Right cardiac atrium (tissue), 5 donors: ENCODE measurements around the gene KDM2B. TPM values are rescaled to one million over a fixed set of nuclear protein-coding genes. Genes with fewer than 3 reads are reported as not detected.

Source experiments
- ATAC-seq, 2 donors: fragments of 200-7000 bp; cut with Tn5 transposase; one replicate each; pipeline versions ENCODE4 v1.8.0 to v1.9.1; 2020; ENCODE audit warnings: moderate library complexity in 2 of 2, mild to moderate bottlenecking in 1 of 2
- DNase-seq, 3 donors: peaks; one replicate each; pipeline ENCODE4 v3.0.0-alpha.2; 2020
- H3K27ac ChIP-seq: one replicate; pipeline ENCODE4 v1.5.1; 2013; ENCODE audit warnings: mild to moderate bottlenecking, low read length, control low read depth, moderate library complexity
- H3K27me3 ChIP-seq: one replicate; pipeline ENCODE4 v1.6.1; 2013; ENCODE audit not compliant: control insufficient read depth, insufficient read depth
- H3K4me1 ChIP-seq: one replicate; pipeline ENCODE4 v1.6.1; 2013; ENCODE audit warnings: low read length; ENCODE audit not compliant: control insufficient read depth, insufficient read depth
- H3K4me3 ChIP-seq: one replicate; pipeline ENCODE4 v1.5.1; 2013; ENCODE audit warnings: low read length, control low read depth
- H3K9me3 ChIP-seq: one replicate; pipeline ENCODE4 v1.6.1; 2013; ENCODE audit warnings: low read length; ENCODE audit not compliant: control insufficient read depth
- WGBS: extraction: QIAGEN DNeasy Blood & Tissue Kit; methylation state at CpG from one replicate; pipeline ENCODE4 v1.1.7; 2013; 5-methylcytosine and 5-hydroxymethylcytosine counted together
- intact Hi-C, 4 donors: fragments of 100-400 bp; cut with DNase I; formaldehyde crosslinking; loops; one replicate each; pipeline versions ENCODE4 v1.11.0 to v1.14.0; 2022 to 2023
- polyA plus RNA-seq: library from polyadenylated mRNA; stranded (reverse); fragments of 200-250 nt; gene quantifications from one replicate; pipeline ENCODE4 v1.2.3, GENCODE V29; 2013
- total RNA-seq, 4 donors: library from RNA; stranded (reverse); fragmentation: NEBNext Ultra II Directional; extraction: Animal tissue kit (Norgen Biotek cat#: 25700); gene quantifications; one replicate each; pipeline ENCODE4 v1.2.1, GENCODE V29; 2021
- donor health status: healthy with polysubstance abuse.
- donor health status: DM: no; HTN: yes; CAD: no.
- donor health status: DM: no; HTN: no; CAD: no.
- donor health status: DM: no; HTN: yes; CAD: no; lungs with severe emphysema.
- donor health status: DM: yes; HTN: yes; CAD: no.

KDM2B gene
- total and polyA plus RNA-seq, 5 donors = 6.1 to 16.0 (median 13.0) TPM

GRCh38 chr12:121452985-121453360 lies 127.8 kb downstream of the KDM2B start:
- no peak overlapping the region for H3K4me3 ChIP-seq
- ATAC-seq = peak in 1 of 2 donors; percentile 9
- no peak for DNase-seq
- H3K9me3 ChIP-seq = no peaks in the 10 kb centered on the region
- no peak overlapping the region for H3K27ac ChIP-seq
- intact Hi-C loops = no loop called here
- no peaks in the 10 kb centered on the region for H3K4me1 ChIP-seq
- H3K27me3 ChIP-seq = no peaks in the 10 kb centered on the region
- WGBS = 95% methylated on average over 39 of the region's 39 CpGs

DNA sequence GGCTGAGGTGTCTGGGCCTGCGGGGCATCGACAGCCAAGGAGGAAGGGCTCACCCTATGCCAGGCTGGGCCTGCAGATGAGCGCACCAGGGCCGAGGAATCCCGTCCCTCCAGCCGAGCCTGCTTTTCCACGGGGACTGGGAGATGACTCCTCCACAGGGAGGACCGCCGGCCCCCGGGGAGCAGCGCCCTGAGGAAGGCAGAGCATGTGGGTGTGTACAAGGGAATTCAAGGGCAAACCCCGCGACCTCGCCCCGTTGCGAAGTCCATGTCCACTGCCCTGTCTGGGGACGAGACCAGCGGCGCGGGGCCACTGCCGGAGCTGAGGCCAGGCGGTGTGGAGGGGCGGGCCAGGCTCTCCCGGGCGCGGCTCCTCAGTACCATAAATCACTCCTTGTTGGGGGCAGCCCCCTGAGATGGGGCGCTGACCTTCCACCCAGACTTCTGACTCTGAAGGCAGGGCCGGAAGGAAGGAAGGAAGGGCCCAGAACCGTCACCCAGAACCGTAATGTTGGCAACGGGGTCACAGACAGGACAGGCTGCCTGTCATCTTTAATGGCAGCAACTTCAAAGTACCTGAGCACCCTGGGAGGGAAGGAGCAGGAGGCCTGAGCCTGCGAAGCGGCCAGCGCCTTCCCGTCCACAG lies 128.4 kb downstream of the KDM2B start:
- Histone ChIP-seq H3K4me1 (no peaks in the 10 kb centered on the region), H3K9me3 (no peaks in the 10 kb centered on the region), H3K27ac (no peak overlapping the region), H3K27me3 (no peaks in the 10 kb centered on the region), H3K4me3 (no peak overlapping the region)
- peak; percentile 16 to 30 for ATAC-seq
- intact Hi-C loops = no loop called here
- DNase-seq = peak in 1 of 3 donors; percentile 68
- WGBS = 73% methylated on average over 35 of the region's 35 CpGs

GRCh38 chr12:121451961-121452339 lies 128.9 kb downstream of the KDM2B start:
- Histone ChIP-seq H3K27me3 (no peaks in the 10 kb centered on the region), H3K4me1 (no peaks in the 10 kb centered on the region), H3K27ac (no peak overlapping the region), H3K4me3 (no peak overlapping the region), H3K9me3 (no peaks in the 10 kb centered on the region)
- intact Hi-C loops = no loop called here
- no peak for DNase-seq
- ATAC-seq = peak in 1 of 2 donors; percentile 9
- WGBS = 38% methylated on average over 4 of the region's 4 CpGs

DNA sequence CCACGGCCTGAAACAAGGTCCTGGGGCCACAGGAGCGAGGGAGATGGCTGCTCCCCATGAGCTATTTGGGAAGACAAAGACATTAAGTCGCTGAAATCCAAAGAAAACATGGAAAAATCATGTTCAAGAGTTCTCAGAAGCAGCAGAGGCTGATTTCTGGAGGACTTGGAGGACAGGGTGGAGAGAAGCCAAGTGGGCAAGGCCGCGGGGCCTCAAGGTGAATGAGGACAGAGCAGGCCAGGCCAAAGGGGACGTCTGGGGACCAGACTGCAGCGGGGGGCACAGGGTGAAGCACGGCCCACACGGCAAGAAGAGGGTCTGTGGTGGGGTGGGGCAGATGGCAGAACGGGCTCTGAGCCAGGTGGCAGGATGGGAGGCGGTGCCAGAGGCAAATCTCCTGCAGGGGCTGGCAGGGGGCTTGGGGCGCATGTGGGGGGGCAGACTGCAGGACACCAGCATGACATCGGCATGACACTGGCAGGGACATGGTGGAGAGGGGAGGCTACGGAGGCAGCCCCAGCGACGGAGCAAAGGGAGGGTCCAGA lies 132.0 kb downstream of the KDM2B start:
- Histone ChIP-seq H3K9me3 (no peaks in the 10 kb centered on the region), H3K27me3 (no peaks in the 10 kb centered on the region), H3K4me3 (no peak overlapping the region), H3K27ac (no peak overlapping the region), H3K4me1 (no peaks in the 10 kb centered on the region)
- intact Hi-C loops = loop anchor here in 2 of 4 donors (10.0 kb wide), 2 partner anchors 104 to 114 kb away; no protein-coding TSS in a partner anchor
- peak in 1 of 3 donors; percentile 28 for DNase-seq
- WGBS = 85% methylated on average over 16 of the region's 16 CpGs
- peak in 1 of 2 donors; percentile 4 for ATAC-seq

DNA sequence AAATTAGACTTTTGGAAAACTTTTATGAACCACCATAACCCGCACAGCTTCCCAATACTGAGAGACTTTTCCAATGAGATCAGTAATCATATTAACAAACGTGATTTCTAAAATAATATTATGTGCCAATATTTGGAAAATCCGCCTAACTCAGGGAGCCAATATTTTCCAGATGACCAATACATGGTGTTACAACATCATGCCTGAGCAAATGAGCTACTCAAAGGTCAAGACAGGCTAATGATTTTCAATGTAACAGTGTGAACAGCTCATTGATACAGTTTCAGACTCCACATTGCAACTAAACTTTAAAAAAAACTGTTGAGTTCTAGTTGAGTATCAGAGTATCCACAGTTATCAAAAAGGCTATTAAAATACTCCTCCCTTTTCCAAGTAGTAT lies 134.1 kb downstream of the KDM2B start:
- ATAC-seq (no peak), DNase-seq (no peak)
- Histone ChIP-seq H3K27ac (no peak overlapping the region), H3K4me3 (no peak overlapping the region), H3K4me1 (no peaks in the 10 kb centered on the region), H3K27me3 (no peaks in the 10 kb centered on the region), H3K9me3 (no peaks in the 10 kb centered on the region)
- intact Hi-C loops = loop anchor here in 2 of 4 donors (10.0 kb wide), 2 partner anchors 102 to 112 kb away; no protein-coding TSS in a partner anchor
- WGBS = 90% methylated on average over 3 of the region's 3 CpGs

- no peaks in the 10 kb centered on the region for H3K27me3 ChIP-seq
- no peak overlapping the region for H3K4me3 ChIP-seq
- ATAC-seq (no peak), DNase-seq (peak in 1 of 3 donors; percentile 19)
- H3K27ac ChIP-seq = no peak overlapping the region
- intact Hi-C loops = loop anchor here (5.0 to 10.0 kb wide), 4 partner anchors 100 to 113 kb away; no protein-coding TSS in a partner anchor
- H3K4me1 ChIP-seq = no peaks in the 10 kb centered on the region
- 80% methylated on average over 4 of the region's 4 CpGs for WGBS
- no peaks in the 10 kb centered on the region for H3K9me3 ChIP-seq
Observed at GRCh38 chr12:121444842-121445202, 136.0 kb downstream of the KDM2B start.

- no peaks in the 10 kb centered on the region for H3K9me3 ChIP-seq
- H3K4me3 ChIP-seq = no peak overlapping the region
- DNase-seq (peak in 1 of 3 donors; percentile 24), ATAC-seq (peak; percentile 8 to 15)
- intact Hi-C loops = loop anchor here (5.0 to 10.0 kb wide), 4 partner anchors 99 to 112 kb away; no protein-coding TSS in a partner anchor
- no peaks in the 10 kb centered on the region for H3K4me1 ChIP-seq
- no peak overlapping the region for H3K27ac ChIP-seq
- no peaks in the 10 kb centered on the region for H3K27me3 ChIP-seq
- 83% methylated on average over 45 of the region's 45 CpGs for WGBS
Observed at GRCh38 chr12:121443911-121444841, 136.6 kb downstream of the KDM2B start.

DNA sequence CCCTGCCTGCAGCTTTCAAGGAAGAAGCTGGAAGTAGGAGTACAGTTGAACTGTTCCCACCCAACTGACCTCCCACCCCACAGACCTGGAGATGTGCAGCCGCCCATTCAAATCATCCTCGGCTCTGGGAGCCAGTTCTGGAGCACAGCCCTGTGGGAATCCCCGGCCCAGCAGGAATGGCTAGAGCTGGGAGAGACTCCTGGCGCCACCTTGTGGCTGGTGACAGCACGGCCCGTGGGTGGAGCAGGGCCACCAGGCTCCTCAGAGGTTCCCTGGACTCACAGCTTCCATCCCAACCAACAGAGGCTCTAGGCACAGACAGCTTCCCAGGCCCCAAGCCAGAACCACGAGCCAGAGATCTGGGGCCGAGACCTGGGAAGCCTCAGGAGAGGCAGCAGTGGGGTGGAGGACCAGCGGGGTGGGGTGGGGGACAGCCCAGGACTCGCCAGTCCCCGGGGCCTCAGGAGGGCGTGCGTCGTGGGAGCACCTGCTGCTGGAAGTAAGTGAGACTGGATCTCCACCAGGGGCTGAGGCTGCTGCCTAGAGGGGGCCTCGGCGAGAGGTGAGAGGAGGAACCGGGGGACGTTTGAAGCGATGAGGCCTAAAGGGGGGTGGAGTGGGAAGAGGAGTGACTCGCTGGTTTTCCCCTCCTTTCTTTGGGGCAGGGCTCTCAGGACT lies 137.5 kb downstream of the KDM2B start:
- H3K9me3 ChIP-seq = no peaks in the 10 kb centered on the region
- H3K27ac ChIP-seq = no peak overlapping the region
- ATAC-seq (peak; percentile 88 to 90), DNase-seq (peak; percentile 86 to 94 (median 93))
- no peak overlapping the region for H3K4me3 ChIP-seq
- H3K27me3 ChIP-seq = no peaks in the 10 kb centered on the region
- WGBS = 48% methylated on average over 20 of the region's 20 CpGs
- H3K4me1 ChIP-seq = no peaks in the 10 kb centered on the region
- intact Hi-C loops = loop anchor here (5.0 to 10.0 kb wide), 4 partner anchors 99 to 111 kb away; no protein-coding TSS in a partner anchor

DNA sequence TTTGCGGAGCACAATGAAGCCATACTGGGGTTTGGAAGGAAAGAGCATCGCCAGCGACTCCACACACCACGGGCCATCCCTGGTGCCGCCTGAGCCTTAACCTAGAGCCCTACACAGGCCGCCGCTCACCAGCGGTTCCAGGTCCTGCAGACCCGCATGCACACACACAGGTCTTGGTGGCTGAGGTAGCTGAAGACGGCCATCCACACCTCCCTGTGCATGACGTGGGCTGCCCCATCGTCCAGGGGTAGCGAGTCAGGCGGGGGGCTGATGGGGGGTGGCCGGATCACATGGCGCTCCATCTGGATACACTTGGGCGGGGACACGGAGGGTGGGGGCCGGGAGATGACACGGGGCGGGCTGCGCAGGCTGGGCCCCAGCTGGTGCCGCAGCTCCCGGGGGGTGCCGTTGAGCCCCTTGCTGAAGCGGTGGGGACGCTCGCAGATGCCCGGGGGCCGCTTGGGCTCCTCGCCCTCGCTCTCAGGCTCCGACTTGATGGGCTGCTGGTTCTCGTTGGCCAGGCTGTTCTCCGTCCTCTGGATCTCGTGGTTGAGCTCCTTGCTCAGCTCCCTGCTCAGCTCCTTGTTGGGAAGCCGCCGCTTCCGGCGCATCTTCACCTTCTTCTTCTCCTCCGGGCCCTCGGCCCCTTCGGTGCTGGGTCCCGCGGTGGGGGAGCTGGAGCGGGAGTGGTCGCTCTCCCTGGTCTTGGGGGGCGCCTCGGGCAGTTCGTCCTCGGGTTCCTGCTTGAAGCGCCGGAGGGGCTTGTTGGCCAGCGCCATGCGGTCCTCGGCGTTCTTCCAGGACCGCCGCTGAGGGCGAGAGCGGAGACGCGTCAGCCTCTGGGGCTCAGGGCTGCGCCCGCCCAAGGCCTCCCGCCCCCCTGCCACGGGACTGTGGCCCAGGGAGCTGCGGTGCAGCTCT lies 138.5 kb downstream of the KDM2B start:
- ATAC-seq (peak in 1 of 2 donors; percentile 10), DNase-seq (no peak)
- H3K27ac ChIP-seq = no peak overlapping the region
- intact Hi-C loops = loop anchor here (5.0 to 10.0 kb wide), 4 partner anchors 97 to 110 kb away; no protein-coding TSS in a partner anchor
- H3K27me3 ChIP-seq = no peaks in the 10 kb centered on the region
- 94% methylated on average over 68 of the region's 68 CpGs for WGBS
- H3K4me1 ChIP-seq = no peaks in the 10 kb centered on the region
- H3K9me3 ChIP-seq = no peaks in the 10 kb centered on the region
- H3K4me3 ChIP-seq = no peak overlapping the region

DNA sequence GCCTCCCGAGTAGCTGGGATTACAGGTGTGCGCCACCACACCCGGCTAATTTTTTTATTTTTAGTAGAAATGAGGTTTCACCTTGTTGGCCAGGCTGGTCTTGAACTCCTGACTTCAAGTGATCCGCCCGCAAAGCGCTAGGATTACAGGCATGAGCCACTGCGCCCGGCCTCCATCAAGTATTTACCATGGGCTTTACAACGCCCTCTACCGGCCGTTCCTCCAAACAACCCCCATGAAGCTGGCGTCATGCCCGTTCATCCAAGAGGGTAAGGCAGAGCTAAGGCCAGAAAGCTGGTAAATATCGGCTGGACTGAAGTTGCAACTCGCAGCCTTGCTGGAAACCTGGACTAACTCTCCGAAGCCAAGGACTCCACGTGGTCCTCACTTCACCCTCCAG lies 139.3 kb downstream of the KDM2B start:
- H3K9me3 ChIP-seq = no peaks in the 10 kb centered on the region
- no peaks in the 10 kb centered on the region for H3K4me1 ChIP-seq
- H3K27me3 ChIP-seq = no peaks in the 10 kb centered on the region
- no peak overlapping the region for H3K27ac ChIP-seq
- DNase-seq = no peak
- H3K4me3 ChIP-seq = no peak overlapping the region
- ATAC-seq = no peak
- 89% methylated on average over 17 of the region's 17 CpGs for WGBS
- intact Hi-C loops = loop anchor here (5.0 to 10.0 kb wide), 4 partner anchors 97 to 109 kb away; no protein-coding TSS in a partner anchor
